Mammary epithelial cell (primary cell): ENCODE results near the gene PRKCA.

Experiments used
- EZH2 ChIP-seq: IDR thresholded peaks from 2 replicates; pipeline ENCODE4 v1.6.1; 2012; ENCODE audit warnings: low read length, inconsistent platforms, borderline replicate concordance
- TF ChIP-seq, protein P1 (sequence below), 2 donors: IDR thresholded peaks in 1 of 2; conservative IDR thresholded peaks in 1 of 2; 2 replicates each; pipeline ENCODE4 v1.5.1; 2011 to 2012; ENCODE audit warnings: inconsistent platforms in 2 of 2, low read length in 2 of 2, mild to moderate bottlenecking in 2 of 2, control low read depth in 1 of 2, low read depth in 1 of 2; ENCODE audit not compliant: insufficient read depth in 1 of 2; ENCODE audit errors: extremely low read depth in 1 of 2

- TF ChIP-seq, protein P1, sequence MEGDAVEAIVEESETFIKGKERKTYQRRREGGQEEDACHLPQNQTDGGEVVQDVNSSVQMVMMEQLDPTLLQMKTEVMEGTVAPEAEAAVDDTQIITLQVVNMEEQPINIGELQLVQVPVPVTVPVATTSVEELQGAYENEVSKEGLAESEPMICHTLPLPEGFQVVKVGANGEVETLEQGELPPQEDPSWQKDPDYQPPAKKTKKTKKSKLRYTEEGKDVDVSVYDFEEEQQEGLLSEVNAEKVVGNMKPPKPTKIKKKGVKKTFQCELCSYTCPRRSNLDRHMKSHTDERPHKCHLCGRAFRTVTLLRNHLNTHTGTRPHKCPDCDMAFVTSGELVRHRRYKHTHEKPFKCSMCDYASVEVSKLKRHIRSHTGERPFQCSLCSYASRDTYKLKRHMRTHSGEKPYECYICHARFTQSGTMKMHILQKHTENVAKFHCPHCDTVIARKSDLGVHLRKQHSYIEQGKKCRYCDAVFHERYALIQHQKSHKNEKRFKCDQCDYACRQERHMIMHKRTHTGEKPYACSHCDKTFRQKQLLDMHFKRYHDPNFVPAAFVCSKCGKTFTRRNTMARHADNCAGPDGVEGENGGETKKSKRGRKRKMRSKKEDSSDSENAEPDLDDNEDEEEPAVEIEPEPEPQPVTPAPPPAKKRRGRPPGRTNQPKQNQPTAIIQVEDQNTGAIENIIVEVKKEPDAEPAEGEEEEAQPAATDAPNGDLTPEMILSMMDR (conservative IDR thresholded peaks at IDR 0.05 in 1 of 2, IDR thresholded peaks at IDR 0.05 in 1 of 2; ENCODE audit: extremely low read depth in 1 of 2, insufficient read depth in 1 of 2, low read depth in 1 of 2, low read length in 2 of 2) = no peak
- TF ChIP-seq EZH2 = no peak
Measured at GRCh38 chr17:66514227-66514806, 211.9 kb downstream of the PRKCA start.
